H1 (cell line): ENCODE results near the gene NHEJ1. TPM values are rescaled to one million over a fixed set of nuclear protein-coding genes. Genes with fewer than 3 reads are reported as not detected.

Experiments
- ATF2 ChIP-seq: IDR thresholded peaks from 2 replicates; pipeline ENCODE4 v1.6.1; 2012; ENCODE audit warnings: low read length, inconsistent platforms
- HDAC2 ChIP-seq, 2 experiments: fragments of 300-600 bp in 1 of 2; sonication (generic) in 1 of 2; IDR thresholded peaks; 2 replicates each; pipeline ENCODE4 v1.6.1; 2011 to 2012; ENCODE audit warnings: low read depth in 2 of 2, low read length in 2 of 2, mild to moderate bottlenecking in 2 of 2, moderate library complexity in 2 of 2, borderline replicate concordance in 1 of 2, inconsistent platforms in 1 of 2
- MAFK ChIP-seq: IDR thresholded peaks from 2 replicates; pipeline ENCODE4 v1.6.1; 2012; ENCODE audit warnings: low read depth, mild to moderate bottlenecking, improper control_type of control experiment, low read length
- SP1 ChIP-seq: IDR thresholded peaks from 2 replicates; pipeline ENCODE4 v1.6.1; 2011; ENCODE audit warnings: low read depth, low read length
- TAF7 ChIP-seq: optimal IDR thresholded peaks from 2 replicates; pipeline ENCODE3; 2011; ENCODE audit warnings: low read depth, mild to moderate bottlenecking, inconsistent platforms, low read length, moderate library complexity, borderline replicate concordance
- polyA plus RNA-seq, 7 experiments: library from polyadenylated mRNA; depleted of rRNA in 3 of 7; stranded (reverse) in 5 of 7; unstranded in 2 of 7; fragments of >200 nt in 5 of 7; fragments of 200-250 nt in 2 of 7; gene quantifications; 1 replicate in 5 of 7; 2 replicates in 1 of 7; 4 replicates in 1 of 7; pipeline versions ENCODE4 v1.2.1 to v1.2.3, GENCODE V29; 2011 to 2013; ENCODE audit warnings: missing spikeins in 2 of 7, mixed read lengths in 2 of 7
- total RNA-seq: library from RNA; stranded (reverse); fragmentation: NEBNext Ultra II Directional; extraction: Animal tissue kit (Norgen Biotek cat#: 25700); gene quantifications from 2 replicates; pipeline ENCODE4 v1.2.1, GENCODE V29; 2021

NHEJ1 gene
- total and polyA plus RNA-seq, 2 of the 8 experiments (the other 6 are each of a cell fraction or from before 2014, with no cell fraction given) = 22.7 to 24.1 TPM

DNA sequence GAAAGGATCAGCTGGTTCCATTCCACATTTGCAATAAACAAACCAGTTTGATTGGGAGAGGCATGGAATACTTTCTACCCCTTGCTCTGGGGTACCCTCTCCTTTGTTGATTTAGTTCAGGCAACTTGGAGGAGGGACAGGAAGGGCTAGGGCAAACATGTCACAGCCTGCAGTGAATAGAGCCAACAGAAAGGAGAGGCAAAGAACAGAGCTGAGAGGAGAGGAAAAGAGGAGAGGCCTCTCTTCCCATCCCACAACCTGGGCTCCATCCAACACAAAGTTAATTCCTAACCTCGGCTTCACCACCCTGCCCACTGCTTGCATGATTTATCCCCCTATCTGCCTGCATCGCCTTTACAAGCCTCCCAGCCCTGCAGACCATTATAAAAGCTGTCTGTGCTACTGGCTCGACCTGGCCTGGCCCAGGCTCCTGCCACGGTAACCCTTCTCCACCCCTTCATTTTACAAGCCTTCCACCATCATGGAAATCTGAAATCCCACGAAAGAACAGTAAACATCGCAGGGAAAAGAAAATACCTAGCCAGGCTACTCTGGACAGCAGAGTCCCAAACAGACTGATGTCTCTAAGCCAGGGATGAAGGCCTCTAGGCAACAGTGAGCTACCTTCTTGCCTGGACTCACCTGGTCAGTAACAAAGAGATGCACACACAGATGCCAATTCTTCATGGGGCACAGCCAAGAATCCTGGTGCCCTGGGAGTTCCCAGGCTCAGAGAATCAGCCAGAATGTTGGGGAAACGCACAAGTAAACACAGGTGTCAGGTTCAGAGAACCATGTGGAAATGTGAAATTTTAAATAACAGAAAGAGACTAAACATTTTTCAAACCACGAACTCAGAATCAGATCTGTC lies 43.6 kb downstream of the NHEJ1 start (continued):
- TF ChIP-seq TAF7 = no peak
- TF ChIP-seq HDAC2 (IDR thresholded peaks at IDR 0.05; ENCODE audit: borderline replicate concordance in 1 of 2, low read depth in 2 of 2, low read length in 2 of 2) = no peak
- TF ChIP-seq ATF2 = no peak
- no peak for TF ChIP-seq MAFK
- TF ChIP-seq SP1 = no peak
